HepG2 (cell line): ENCODE measurements around the gene MCC. TPM values are rescaled to one million over a fixed set of nuclear protein-coding genes. Genes with fewer than 3 reads are reported as not detected.

Experiments used
- ATAC-seq: fragments of 200-7000 bp; cut with Tn5 transposase; 3 replicates; pipeline ENCODE4 v1.9.1; 2020; ENCODE audit warnings: mild to moderate bottlenecking, moderate library complexity
- BruUV-seq: library from RNA; stranded (reverse); fragments of 400-500 nt; replicated peaks from 2 replicates; lab custom pipeline; 2021; lab: Mats Ljungman, UMichigan
- CTCF ChIA-PET: fragments of 300-600 bp; formaldehyde crosslinking; extraction: SDS; loops from one replicate; lab custom pipeline; 2021; ENCODE audit warnings: low total read pairs, inconsistent platforms, low intra/inter-chr PET ratio; lab: Yijun Ruan, JAX
- POLR2A ChIA-PET: fragments of 350-600 bp; sonication (Branson Sonifier 250); formaldehyde crosslinking; loops from one replicate; lab custom pipeline; 2020; ENCODE audit warnings: antibody characterized with exemption, inconsistent platforms; lab: Yijun Ruan, JAX
- DNase-seq: peaks from one replicate; pipeline ENCODE4 v3.0.0-alpha.2; 2015; ENCODE audit warnings: low spot score
- FAIRE-seq: peaks from 3 replicates; lab custom pipeline; 2011; peaks lifted over from hg19 to GRCh38; lab: Jason Lieb, UNC
- H2AFZ ChIP-seq: one replicate; pipeline ENCODE4 v1.6.1; 2011; ENCODE audit warnings: low read length, inconsistent platforms
- H3K27ac ChIP-seq: fragments of 300-600 bp; 3 replicates; pipeline ENCODE4 v1.8.0; 2011; ENCODE audit warnings: mixed run types, mild to moderate bottlenecking, mixed read lengths, low read length, inconsistent platforms; ENCODE audit not compliant: insufficient read depth; ENCODE audit errors: extremely low read length
- H3K27me3 ChIP-seq, 2 experiments: fragments of 200-600 bp in 1 of 2; 2 replicates in 1 of 2; 3 replicates in 1 of 2; pipeline versions ENCODE4 v1.6.0 to v1.8.0; 2011; ENCODE audit warnings: low read length in 2 of 2, mild to moderate bottlenecking in 2 of 2, moderate library complexity in 2 of 2, inconsistent platforms in 1 of 2; ENCODE audit not compliant: insufficient read depth in 2 of 2, control insufficient read depth in 1 of 2
- H3K36me3 ChIP-seq, 2 experiments: fragments of 200-600 bp in 1 of 2; replicated peaks in 1 of 2; 2 replicates in 1 of 2; 3 replicates in 1 of 2; pipeline versions ENCODE4 v1.5.1 to v1.8.0; 2011; ENCODE audit warnings: low read length in 2 of 2, inconsistent platforms in 1 of 2; ENCODE audit not compliant: insufficient read depth in 2 of 2, control insufficient read depth in 1 of 2
- H3K4me1 ChIP-seq: 2 replicates; pipeline ENCODE4 v1.5.1; 2012; ENCODE audit warnings: low read length, inconsistent platforms; ENCODE audit not compliant: insufficient read depth
- H3K4me2 ChIP-seq: 2 replicates; pipeline ENCODE4 v1.6.0; 2011; ENCODE audit warnings: low read depth, low read length, inconsistent platforms
- H3K4me3 ChIP-seq, 3 experiments: fragments of 200-600 bp in 1 of 3; sonication (generic), shearing (Covaris generic) in 1 of 3; replicated peaks in 1 of 3; 2 replicates each; pipeline ENCODE4 v1.5.1; 2011 to 2016; ENCODE audit warnings: low read length in 3 of 3, inconsistent platforms in 2 of 3, low read depth in 2 of 3, mild to moderate bottlenecking in 2 of 3, control low read depth in 1 of 3, mixed read lengths in 1 of 3; ENCODE audit not compliant: insufficient read depth in 1 of 3
- H3K79me2 ChIP-seq: one replicate; pipeline ENCODE4 v1.6.1; 2011; ENCODE audit warnings: low read length, inconsistent platforms; ENCODE audit not compliant: insufficient read depth
- H3K9ac ChIP-seq: 2 replicates; pipeline ENCODE4 v1.6.0; 2011; ENCODE audit warnings: mild to moderate bottlenecking, low read depth, low read length, inconsistent platforms; ENCODE audit not compliant: insufficient read depth
- H3K9me3 ChIP-seq: 2 replicates; pipeline ENCODE4 v1.5.1; 2012; ENCODE audit warnings: mild to moderate bottlenecking, low read length
- H4K20me1 ChIP-seq: 2 replicates; pipeline ENCODE4 v1.6.0; 2011; ENCODE audit warnings: inconsistent platforms, mild to moderate bottlenecking, low read length, moderate library complexity; ENCODE audit not compliant: insufficient read depth
- DNMT1 ChIP-seq: sonication (generic); formaldehyde crosslinking; IDR thresholded peaks from 2 replicates; pipeline ENCODE4 v1.5.1; 2020; ENCODE audit warnings: mild to moderate bottlenecking, missing genetic modification reagents
- GPBP1L1 ChIP-seq: sonication (generic); formaldehyde crosslinking; IDR thresholded peaks from 2 replicates; pipeline ENCODE4 v1.5.0; 2020; ENCODE audit warnings: mild to moderate bottlenecking, missing genetic modification reagents
- IRF2 ChIP-seq: IDR thresholded peaks from 2 replicates; pipeline ENCODE4 v1.6.1; 2018; ENCODE audit warnings: missing genetic modification reagents, missing compliant biosample characterization
- LCORL ChIP-seq, 2 experiments: fragments of 450-650 bp in 1 of 2; sonication (generic) in 1 of 2; formaldehyde crosslinking in 1 of 2; IDR thresholded peaks; 2 replicates each; pipeline versions ENCODE4 v1.5.0 to v1.6.1; 2017 to 2020; ENCODE audit warnings: antibody characterized with exemption in 1 of 2, missing genetic modification reagents in 1 of 2
- NFIB ChIP-seq: sonication (generic); formaldehyde crosslinking; IDR thresholded peaks from 2 replicates; pipeline ENCODE4 v1.9.0; 2021; ENCODE audit warnings: missing genetic modification reagents, mild to moderate bottlenecking, borderline replicate concordance
- PREB ChIP-seq: sonication (generic); formaldehyde crosslinking; IDR thresholded peaks from 2 replicates; pipeline ENCODE4 v1.4.0; 2020; ENCODE audit warnings: missing genetic modification reagents
- SRSF9 ChIP-seq: fragments of 200-400 bp; formaldehyde crosslinking; IDR thresholded peaks from 2 replicates; pipeline ENCODE4 v1.6.1; 2018; ENCODE audit warnings: borderline replicate concordance, mild to moderate bottlenecking, low read depth, low read length; ENCODE audit not compliant: insufficient read depth, poor library complexity, severe bottlenecking
- SSRP1 ChIP-seq: IDR thresholded peaks from 2 replicates; pipeline ENCODE4 v1.6.1; 2016; ENCODE audit warnings: control low read depth
- WGBS: methylation state at CpG from one replicate; pipeline ENCODE4 v1.1.6; 2017; ENCODE audit warnings: low lambda C conversion rate; 5-methylcytosine and 5-hydroxymethylcytosine counted together
- in situ Hi-C: cut with HindIII; loops from 2 replicates; pipeline ENCODE4 v1.10.0; 2017; ENCODE audit warnings: low pct_unique_long_range_greater_than_20kb; ENCODE audit not compliant: extremely low pct_ligation_motif_present
- intact Hi-C: fragments of 100-400 bp; cut with micrococcal nuclease; formaldehyde crosslinking; loops from one replicate; pipeline ENCODE4 v1.10.0; 2022; ENCODE audit not compliant: unreplicated experiment
- polyA plus RNA-seq, 8 experiments: library from polyadenylated mRNA; depleted of rRNA in 3 of 8; stranded (reverse) in 7 of 8; unstranded in 1 of 8; fragments of >200 nt; fragmentation: Illumina TruSeq in 4 of 8; extraction: Trizol in 4 of 8; gene quantifications; 2 replicates each; pipeline versions ENCODE4 v1.2.1 to v1.2.3, GENCODE V29; 2011 to 2016; ENCODE audit warnings: low read depth in 4 of 8, missing spikeins in 1 of 8, mixed read lengths in 1 of 8; ENCODE audit not compliant: insufficient read depth in 1 of 8
- total RNA-seq, 5 experiments: library from RNA; depleted of rRNA; stranded (reverse); fragments of >200 nt; fragmentation: Illumina TruSeq; extraction: Trizol; gene quantifications; 2 replicates each; pipeline ENCODE4 v1.2.3, GENCODE V29; 2016; ENCODE audit warnings: low read depth in 1 of 5

MCC gene
- total and polyA plus RNA-seq, 2 of the 13 experiments (the other 11 are each of a cell fraction or from before 2014, with no cell fraction given), result 0.55 to 2.4 TPM

- Histone ChIP-seq H3K9ac (no peak overlapping the region), H3K4me3 (no peak overlapping the region), H3K27ac (no peak overlapping the region), H3K27me3 (no peaks in the 10 kb centered on the region; a peak in 1 of 5 replicates), H3K4me2 (no peak overlapping the region), H4K20me1 (no peaks in the 10 kb centered on the region), H3K9me3 (peaks cover 6% of the 10 kb centered on the region), H3K79me2 (no peaks in the 10 kb centered on the region), H3K4me1 (peaks cover 12% of the 10 kb centered on the region), H3K36me3 (no peaks in the 10 kb centered on the region), H2AFZ (no peak overlapping the region)
- TF ChIP-seq NFIB (CRISPR knock-in tag), result no peak
- TF ChIP-seq PREB (CRISPR knock-in tag), result no peak
- no peak for TF ChIP-seq LCORL (IDR thresholded peaks at IDR 0.05)
- TF ChIP-seq LCORL (CRISPR knock-in tag; IDR thresholded peaks at IDR 0.05), result no peak
- no peak for TF ChIP-seq SSRP1 (CRISPR knock-in tag)
- no peak for TF ChIP-seq SRSF9
- no peak for TF ChIP-seq DNMT1 (CRISPR knock-in tag)
- TF ChIP-seq IRF2 (CRISPR knock-in tag), result no peak
- TF ChIP-seq GPBP1L1 (CRISPR knock-in tag), result no peak
- FAIRE-seq, result no peak
- intact Hi-C loops, result no loop called here
- BruUV-seq, result no TSS peak
- ChIA-PET POLR2A (no interaction called here), CTCF (no interaction called here)
- no peak for DNase-seq
- no peak for ATAC-seq
- 80% methylated on average over 4 of the region's 4 CpGs for WGBS
- in situ Hi-C loops, result no loop called here
These were observed 292.5 kb downstream of the MCC start for GRCh38 chr5:113195771-113196170.
